Karpas-422 (cell line): Measurements from ENCODE around the gene DDA1. TPM values are rescaled to one million over a fixed set of nuclear protein-coding genes. Genes with fewer than 3 reads are reported as not detected.
"Not testable (repeated sequence)": the region's sequence is repeated elsewhere in the genome, so short reads cannot be mapped to it uniquely, and the experiment has no call there.

Experiments used
- DNase-seq: peaks from one replicate; pipeline ENCODE4 v3.0.0-alpha.2; 2015
- H2AFZ ChIP-seq: fragments of 200-600 bp; sonication (generic); 2 replicates; pipeline ENCODE4 v1.6.1; 2014; ENCODE audit warnings: antibody characterized with exemption, low read length, mixed read lengths
- H3K27ac ChIP-seq: fragments of 200-600 bp; sonication (generic); 2 replicates; pipeline ENCODE4 v1.5.1; 2014; ENCODE audit warnings: mild to moderate bottlenecking, low read length, moderate library complexity
- H3K27me3 ChIP-seq: fragments of 200-600 bp; sonication (generic); 2 replicates; pipeline ENCODE4 v1.6.1; 2014; ENCODE audit warnings: low read length, mixed read lengths
- H3K36me3 ChIP-seq: fragments of 200-600 bp; sonication (generic); 2 replicates; pipeline ENCODE4 v1.6.1; 2014; ENCODE audit warnings: low read length, mixed read lengths; ENCODE audit not compliant: insufficient read depth
- H3K4me1 ChIP-seq: fragments of 200-600 bp; sonication (generic); 2 replicates; pipeline ENCODE4 v1.6.1; 2014; ENCODE audit warnings: mild to moderate bottlenecking, low read length, mixed read lengths
- H3K4me2 ChIP-seq: fragments of 200-600 bp; sonication (generic); 2 replicates; pipeline ENCODE4 v1.6.1; 2014; ENCODE audit warnings: low read length, low read depth, mild to moderate bottlenecking; ENCODE audit not compliant: poor library complexity, severe bottlenecking
- H3K4me3 ChIP-seq: fragments of 200-600 bp; sonication (generic); 2 replicates; pipeline ENCODE4 v1.5.1; 2014; ENCODE audit warnings: mild to moderate bottlenecking, antibody characterized with exemption, low read length, mixed read lengths
- H3K79me2 ChIP-seq: fragments of 200-600 bp; sonication (generic); 2 replicates; pipeline ENCODE4 v1.6.1; 2014; ENCODE audit warnings: mild to moderate bottlenecking, low read length, mixed read lengths
- H3K9ac ChIP-seq: fragments of 200-600 bp; sonication (generic); 2 replicates; pipeline ENCODE4 v1.6.0; 2014; ENCODE audit warnings: low read length
- H3K9me2 ChIP-seq: fragments of 200-600 bp; sonication (generic), shearing (Covaris generic); replicated peaks from 2 replicates; pipeline ENCODE4 v1.6.0; 2014; ENCODE audit warnings: mild to moderate bottlenecking, low read length, moderate library complexity; ENCODE audit not compliant: insufficient read depth
- H3K9me3 ChIP-seq: fragments of 300-700, 200-600 bp; sonication (generic); 2 replicates; pipeline ENCODE4 v1.6.1; 2014; ENCODE audit warnings: low read length, mixed read lengths
- H4K20me1 ChIP-seq: fragments of 200-600 bp; sonication (generic); 2 replicates; pipeline ENCODE4 v1.6.1; 2014; ENCODE audit warnings: mild to moderate bottlenecking, antibody characterized with exemption, low read length, low read depth; ENCODE audit not compliant: insufficient read depth
- total RNA-seq: library from RNA; depleted of rRNA; stranded (reverse); fragments of >200 nt; shearing (Covaris generic); gene quantifications from 2 replicates; pipeline ENCODE4 v1.2.3, GENCODE V29; 2014; ENCODE audit warnings: low replicate concordance; rRNA removed

DDA1 gene
- total RNA-seq, 1 experiment from 2014 or later: 24.4 TPM

DNA sequence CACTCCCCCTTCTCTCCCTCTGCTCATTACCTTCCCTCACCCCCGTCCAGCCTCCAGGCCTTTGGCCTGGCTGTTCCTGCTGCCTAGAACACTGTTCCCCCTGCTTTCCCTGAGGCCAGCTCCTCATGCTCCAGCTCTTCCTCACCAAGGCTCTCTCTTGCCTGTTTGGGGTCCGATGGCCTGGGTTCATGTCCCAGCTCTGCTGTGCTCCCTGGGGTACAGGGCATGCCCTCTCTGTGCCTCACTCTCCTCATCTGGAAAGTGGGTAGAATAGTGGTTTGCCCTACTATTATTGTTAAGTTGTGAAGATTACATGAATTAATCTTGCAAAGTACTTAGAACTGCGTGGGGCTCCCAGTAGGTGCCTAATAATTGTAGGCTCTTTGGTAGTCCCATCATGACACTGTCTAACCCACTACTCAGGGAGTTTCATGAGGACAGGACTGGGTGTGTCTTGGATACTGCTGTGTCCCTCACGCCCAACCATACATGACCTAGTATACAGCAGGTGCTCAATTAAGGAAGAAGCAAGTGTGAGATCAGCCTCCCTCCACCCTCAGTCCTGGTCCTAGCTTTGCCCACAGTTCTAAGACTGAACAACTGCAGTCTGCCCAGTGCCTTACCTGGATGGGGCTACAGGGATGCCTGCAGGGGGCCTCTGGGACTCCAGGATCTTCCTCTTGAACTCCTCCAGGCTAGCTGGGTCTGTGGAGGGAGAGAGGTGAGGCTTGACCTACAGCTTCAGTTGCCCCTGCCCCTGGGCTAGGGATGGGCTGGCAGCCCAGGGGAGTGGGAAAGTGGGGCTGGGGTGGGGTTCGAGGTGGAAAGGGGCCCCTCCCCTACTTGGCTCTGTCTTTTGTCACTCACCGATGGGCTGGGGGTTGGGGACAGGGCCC, 50.8 kb downstream of the DDA1 start:
- no peaks in the 10 kb centered on the region for H3K4me1 ChIP-seq
- no peak overlapping the region for H3K4me2 ChIP-seq
- H3K4me3 ChIP-seq: no peak overlapping the region
- no peak overlapping the region for H3K27ac ChIP-seq
- H3K9me3 ChIP-seq: no peaks in the 10 kb centered on the region
- H3K9ac ChIP-seq: no peak overlapping the region
- H3K27me3 ChIP-seq: no peaks in the 10 kb centered on the region
- no peak overlapping the region for H2AFZ ChIP-seq
- H3K79me2 ChIP-seq: no peaks in the 10 kb centered on the region
- no peaks in the 10 kb centered on the region for H3K36me3 ChIP-seq
- no peak for DNase-seq
- no peaks in the 10 kb centered on the region for H3K9me2 ChIP-seq
- H4K20me1 ChIP-seq: no peaks in the 10 kb centered on the region

DNA sequence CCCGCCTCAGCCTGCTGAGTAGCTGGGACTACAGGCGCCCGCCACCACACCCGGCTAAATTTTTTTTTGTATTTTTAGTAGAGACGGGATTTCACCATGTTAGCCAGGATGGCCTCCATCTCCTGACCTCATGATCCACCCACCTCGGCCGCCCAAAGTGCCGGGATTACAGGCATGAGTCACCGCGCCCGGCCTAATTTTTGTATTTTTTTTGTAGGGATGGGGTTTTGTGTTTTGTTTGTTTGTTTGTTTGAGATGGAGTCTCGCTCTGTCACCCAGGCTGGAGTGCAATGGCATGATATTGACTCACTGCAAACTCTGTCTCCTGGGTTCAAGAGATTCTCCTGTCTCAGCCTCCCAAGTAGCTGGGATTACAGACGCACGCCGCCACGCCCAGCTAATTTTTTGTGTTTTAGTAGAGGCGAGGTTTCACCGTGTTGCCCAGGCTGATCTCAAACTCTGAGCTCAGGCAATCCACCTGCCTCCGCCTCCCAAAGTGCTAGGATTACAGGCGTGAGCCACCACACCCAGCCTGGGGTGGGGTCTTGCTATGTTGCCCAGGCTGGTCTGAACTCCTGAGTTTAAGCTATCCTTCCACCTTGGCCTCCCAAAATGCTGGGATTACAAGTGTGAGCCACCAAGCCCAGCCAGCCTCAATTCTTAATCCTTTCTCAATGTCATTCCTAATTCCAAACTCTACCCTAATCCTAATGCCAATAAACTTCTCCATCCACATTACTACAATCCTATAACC, 54.7 kb downstream of the DDA1 start:
- not testable (repeated sequence) for H3K79me2 ChIP-seq, H4K20me1 ChIP-seq, H3K9ac ChIP-seq, H3K36me3 ChIP-seq, H3K4me2 ChIP-seq, H3K4me3 ChIP-seq, H3K9me2 ChIP-seq, H3K27me3 ChIP-seq, DNase-seq, H3K4me1 ChIP-seq, H3K9me3 ChIP-seq, H2AFZ ChIP-seq, H3K27ac ChIP-seq

DNA sequence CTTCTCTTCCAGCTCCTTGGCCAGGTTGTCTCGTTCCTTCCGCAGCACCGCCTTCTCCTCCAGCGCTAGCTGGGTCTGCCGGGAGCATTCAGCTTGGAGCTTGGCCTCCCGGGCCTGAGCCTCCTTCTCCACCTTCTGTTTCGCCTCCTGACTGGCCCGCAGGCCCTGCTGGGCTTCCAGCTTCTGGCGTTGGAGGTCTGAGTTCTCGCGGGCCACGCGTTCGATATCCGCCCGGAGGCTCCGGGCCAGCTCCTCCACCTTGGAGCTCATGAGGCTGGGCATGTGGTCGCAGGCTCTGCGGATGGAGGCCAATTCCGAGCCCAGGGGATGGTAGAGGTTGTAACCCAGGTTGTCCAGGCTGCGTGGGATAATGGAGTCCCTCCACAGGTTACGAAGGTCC, 56.0 kb downstream of the DDA1 start:
- Histone ChIP-seq H3K27ac (no peak overlapping the region), H3K9me2 (no peaks in the 10 kb centered on the region), H3K36me3 (no peaks in the 10 kb centered on the region), H3K4me3 (no peak overlapping the region), H3K4me2 (no peak overlapping the region), H2AFZ (no peak overlapping the region), H3K4me1 (peaks cover 14% of the 10 kb centered on the region), H3K79me2 (no peaks in the 10 kb centered on the region), H3K9ac (no peak overlapping the region), H3K9me3 (no peaks in the 10 kb centered on the region), H4K20me1 (no peaks in the 10 kb centered on the region), H3K27me3 (no peaks in the 10 kb centered on the region)
- DNase-seq: no peak

GRCh38 chr19:17370026-17370587, 60.7 kb downstream of the DDA1 start:
- no peaks in the 10 kb centered on the region for H3K36me3 ChIP-seq
- peaks cover 17% of the 10 kb centered on the region for H3K4me1 ChIP-seq
- H3K27ac ChIP-seq: no peak overlapping the region
- peak overlapping the region; percentile 71 for H3K4me2 ChIP-seq
- H3K9ac ChIP-seq: peak overlapping the region; percentile 11; the same call in 1 of the 2 replicates
- H2AFZ ChIP-seq: peak overlapping the region; percentile 14
- no peaks in the 10 kb centered on the region for H4K20me1 ChIP-seq
- H3K4me3 ChIP-seq: peak overlapping the region; percentile 45; the same call in 1 of the 2 replicates
- H3K27me3 ChIP-seq: no peaks in the 10 kb centered on the region
- no peaks in the 10 kb centered on the region for H3K9me2 ChIP-seq
- no peaks in the 10 kb centered on the region for H3K9me3 ChIP-seq
- H3K79me2 ChIP-seq: no peaks in the 10 kb centered on the region
- peak; percentile 83 for DNase-seq

Other genes starting within 250 kb of the DDA1 start
- 17.6 and 20.4 TPM in 2 replicates for gene HAUS8, start 234.1 kb upstream of the DDA1 start, total RNA-seq
- gene MYO9B, start 233.8 kb upstream of the DDA1 start, total RNA-seq: 80.1 and 114 TPM in 2 replicates
- gene USE1, start 94.2 kb upstream of the DDA1 start, total RNA-seq: 34.0 and 39.8 TPM in 2 replicates
- 6.2 and 13.0 TPM in 2 replicates for gene OCEL1, start 83.3 kb upstream of the DDA1 start, total RNA-seq
- 8.6 and 20.3 TPM in 2 replicates for gene NR2F6, start 63.6 kb upstream of the DDA1 start, total RNA-seq
- gene USHBP1, start 44.8 kb upstream of the DDA1 start, total RNA-seq: 0.25 TPM in 1 of 2 replicates, not detected in the other
- 83.9 and 84.7 TPM in 2 replicates for gene BABAM1, start 42.1 kb upstream of the DDA1 start, total RNA-seq
- gene ANKLE1, start 27.7 kb upstream of the DDA1 start, total RNA-seq: 19.6 and 29.4 TPM in 2 replicates
- gene ABHD8, start 6.1 kb upstream of the DDA1 start, total RNA-seq: 0.37 and 2.0 TPM in 2 replicates
- gene MRPL34, start 3.7 kb upstream of the DDA1 start, total RNA-seq: 34.0 and 68.6 TPM in 2 replicates
- 0.82 and 2.3 TPM in 2 replicates for gene ANO8, start 25.3 kb downstream of the DDA1 start, total RNA-seq
- 29.3 and 88.1 TPM in 2 replicates for gene GTPBP3, start 28.0 kb downstream of the DDA1 start, total RNA-seq
- 0.22 and 0.41 TPM in 2 replicates for gene PLVAP, start 67.8 kb downstream of the DDA1 start, total RNA-seq
- gene CCDC194, start 84.6 kb downstream of the DDA1 start, total RNA-seq: 4.1 and 9.3 TPM in 2 replicates
- gene BST2, start 96.1 kb downstream of the DDA1 start, total RNA-seq: 56.2 and 156 TPM in 2 replicates
- gene MVB12A, start 110.5 kb downstream of the DDA1 start, total RNA-seq: 44.7 and 55.2 TPM in 2 replicates
- not detected in 2 replicates for gene TMEM221, start 139.1 kb downstream of the DDA1 start, total RNA-seq
- not detected in 2 replicates for gene NXNL1, start 151.4 kb downstream of the DDA1 start, total RNA-seq
- gene SLC27A1, start 161.0 kb downstream of the DDA1 start, total RNA-seq: 4.0 and 4.8 TPM in 2 replicates
- 93.0 and 130 TPM in 2 replicates for gene PGLS, start 202.1 kb downstream of the DDA1 start, total RNA-seq
- 25.0 and 25.5 TPM in 2 replicates for gene COLGALT1, start 246.1 kb downstream of the DDA1 start, total RNA-seq